ENCODE results near the gene C14orf132.

Gene C14orf132

GRCh38 chr14:96119947-96120346, 80.8 kb downstream of the C14orf132 start:
- no peak for DNase-seq (ENCODE audit: low read depth)

GRCh38 chr14:96120392-96120791, 81.2 kb downstream of the C14orf132 start:
- DNase-seq (ENCODE audit: low read depth) = no peak

DNA sequence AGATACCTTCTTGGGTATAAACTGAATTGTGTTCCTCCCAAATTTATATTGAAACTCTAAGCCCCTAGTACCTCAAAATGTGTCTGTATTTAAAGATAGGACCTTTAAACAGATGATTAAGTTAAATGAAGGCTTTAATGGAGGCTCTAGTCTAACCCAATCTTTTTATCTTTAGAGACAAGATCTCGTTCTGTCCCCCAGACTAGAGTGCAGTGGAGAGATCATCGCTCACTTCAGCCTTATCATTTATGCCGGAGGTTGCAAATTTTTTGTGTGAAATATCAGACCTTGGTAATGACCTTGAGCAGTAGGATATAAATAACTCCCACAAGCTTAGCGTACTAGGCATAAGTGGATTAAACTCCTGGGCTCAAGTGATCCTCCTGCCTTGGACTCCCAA, 81.8 kb downstream of the C14orf132 start:
- no peak for DNase-seq (ENCODE audit: low read depth)

GRCh38 chr14:96121660-96122395, 82.7 kb downstream of the C14orf132 start:
- peak; percentile 94 for DNase-seq (ENCODE audit: low read depth)

DNA sequence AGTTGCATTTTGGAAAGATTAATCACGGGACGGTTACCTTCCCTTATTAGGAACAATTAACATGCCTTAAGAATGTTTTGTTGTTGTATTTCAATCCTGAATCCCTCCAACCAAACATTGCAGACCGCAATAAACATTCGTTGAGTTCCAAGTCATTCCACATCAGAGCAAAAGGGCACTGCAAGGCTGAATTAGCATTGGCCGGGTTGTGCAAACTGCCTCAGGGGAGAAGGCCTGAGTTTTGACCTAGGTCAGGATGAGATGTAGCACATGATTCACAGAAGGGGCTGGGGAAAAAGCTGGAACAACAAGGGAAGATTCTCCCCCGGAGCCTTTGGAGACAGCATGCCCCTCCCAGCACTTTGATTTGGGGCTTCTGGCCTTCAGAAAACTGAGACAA, 83.3 kb downstream of the C14orf132 start:
- DNase-seq (ENCODE audit: low read depth) = peak; percentile 98

DNA sequence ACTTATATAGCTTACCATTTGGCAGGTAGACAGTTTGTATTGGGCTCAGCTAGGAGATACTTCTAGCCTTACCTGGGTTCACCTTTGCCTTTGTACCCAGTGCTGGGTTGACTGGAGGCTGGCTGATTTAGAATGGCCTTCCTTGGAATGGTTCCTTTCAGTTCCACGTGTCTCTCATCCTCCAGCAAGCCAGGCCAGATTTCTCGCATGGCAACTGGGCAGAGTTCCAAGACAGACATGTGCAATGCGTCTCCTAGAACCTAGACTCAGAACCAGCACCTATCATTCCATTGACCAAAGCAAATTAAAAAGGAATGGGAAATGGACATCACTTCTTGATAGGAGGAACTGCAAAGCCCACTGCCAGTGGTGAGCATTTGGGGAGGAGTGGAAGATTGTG, 86.4 kb downstream of the C14orf132 start:
- no peak for DNase-seq (ENCODE audit: low read depth)

GRCh38 chr14:96126339-96126782, 87.2 kb downstream of the C14orf132 start:
- no peak for DNase-seq (ENCODE audit: low read depth)

GRCh38 chr14:96126783-96127271, 87.7 kb downstream of the C14orf132 start:
- no peak for DNase-seq (ENCODE audit: low read depth)

GRCh38 chr14:96129128-96129736, 90.1 kb downstream of the C14orf132 start:
- no peak for DNase-seq (ENCODE audit: low read depth)

DNA sequence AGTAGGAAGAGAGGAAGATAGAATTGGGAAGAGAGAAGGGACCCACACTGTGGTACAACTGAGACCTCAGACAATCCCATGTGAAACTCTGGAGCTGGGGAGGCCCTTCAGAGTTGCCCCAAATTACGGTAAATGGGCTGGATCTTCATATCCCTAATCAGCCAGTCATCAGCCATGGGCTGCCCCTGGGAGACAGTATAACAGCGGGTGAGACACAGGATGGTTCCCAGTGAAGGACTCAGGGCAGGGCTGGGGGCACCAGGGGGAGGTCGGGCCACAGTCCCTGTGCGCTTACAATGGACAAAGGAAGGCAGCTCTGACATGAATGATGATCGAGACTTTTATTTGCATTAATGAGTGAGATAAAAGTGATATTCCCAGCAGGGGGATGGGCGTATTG, 91.2 kb downstream of the C14orf132 start:
- DNase-seq (ENCODE audit: low read depth) = no peak

DNA sequence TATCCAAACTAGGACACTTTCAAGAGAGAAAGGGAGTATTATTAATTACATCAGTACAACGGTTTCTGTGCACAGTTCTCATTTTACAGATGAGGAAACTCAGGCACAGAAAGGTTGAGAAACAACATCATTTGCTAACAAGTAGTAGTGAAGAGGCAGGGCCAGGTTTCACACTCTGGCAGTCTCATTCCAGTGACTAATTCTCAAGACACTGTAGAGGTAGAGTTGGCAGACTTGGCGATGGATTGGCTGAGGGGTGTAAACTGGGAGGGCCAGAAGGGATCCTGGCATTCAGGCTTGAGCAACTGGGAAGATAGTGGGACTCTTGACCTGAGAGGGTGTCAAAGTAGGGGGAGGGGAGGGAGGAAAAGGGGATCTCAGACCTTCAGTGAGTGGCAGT, 91.7 kb downstream of the C14orf132 start:
- peak; percentile 43 for DNase-seq (ENCODE audit: low read depth)

GRCh38 chr14:96131836-96132235, 92.7 kb downstream of the C14orf132 start:
- DNase-seq (ENCODE audit: low read depth) = no peak

DNA sequence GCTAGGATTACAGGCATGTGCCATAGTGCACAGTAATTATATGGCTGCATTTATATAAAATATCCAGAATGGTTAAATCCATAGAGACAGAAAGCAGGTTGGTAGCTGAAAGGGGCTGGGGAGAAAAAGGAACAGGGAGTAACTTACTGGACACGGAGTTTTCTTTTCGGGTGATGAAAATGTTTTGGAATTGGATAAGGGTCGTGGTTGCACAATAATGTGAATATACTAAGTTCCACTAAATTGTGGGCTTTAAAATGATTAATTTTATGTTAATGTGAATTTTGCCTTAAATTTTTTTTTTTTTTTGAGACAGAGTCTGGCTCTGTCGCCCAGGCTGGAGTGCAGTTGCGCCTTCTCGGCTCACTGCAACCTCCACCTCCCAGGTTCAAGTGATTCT, 95.3 kb downstream of the C14orf132 start:
- no peak for DNase-seq (ENCODE audit: low read depth)

- DNase-seq (ENCODE audit: low read depth) = no peak
These were observed 96.1 kb downstream of the C14orf132 start for GRCh38 chr14:96135285-96135684.

DNA sequence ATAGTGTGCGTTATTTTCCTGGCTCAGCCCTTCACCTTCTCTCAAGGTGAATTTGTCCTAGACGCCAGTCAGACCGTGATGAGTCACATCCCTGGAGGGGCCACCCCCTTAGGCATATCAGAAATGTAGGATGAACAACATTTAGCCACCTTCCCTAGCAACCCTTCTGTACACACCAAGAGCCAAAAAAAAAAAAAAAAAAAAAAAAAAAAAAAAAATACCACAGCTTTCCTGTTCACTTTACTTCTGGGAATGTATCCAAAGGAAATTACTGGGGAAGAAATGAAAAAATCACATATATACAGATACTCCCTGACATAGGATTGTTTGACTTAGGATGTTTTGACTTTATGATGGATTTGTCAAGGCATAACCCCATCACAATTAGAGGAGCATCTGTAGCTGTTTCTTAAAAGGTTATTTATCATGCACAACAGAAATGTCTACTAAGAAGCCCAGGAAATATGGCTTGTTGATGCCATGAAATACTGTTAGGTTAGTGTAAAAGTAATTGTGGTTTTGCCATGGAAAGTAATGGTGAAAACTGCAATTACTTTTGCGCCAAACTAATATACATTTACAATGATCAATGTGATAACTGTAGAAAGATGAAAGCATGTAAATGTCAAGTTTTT, 97.3 kb downstream of the C14orf132 start:
- DNase-seq (ENCODE audit: low read depth) = peak; percentile 73

DNA sequence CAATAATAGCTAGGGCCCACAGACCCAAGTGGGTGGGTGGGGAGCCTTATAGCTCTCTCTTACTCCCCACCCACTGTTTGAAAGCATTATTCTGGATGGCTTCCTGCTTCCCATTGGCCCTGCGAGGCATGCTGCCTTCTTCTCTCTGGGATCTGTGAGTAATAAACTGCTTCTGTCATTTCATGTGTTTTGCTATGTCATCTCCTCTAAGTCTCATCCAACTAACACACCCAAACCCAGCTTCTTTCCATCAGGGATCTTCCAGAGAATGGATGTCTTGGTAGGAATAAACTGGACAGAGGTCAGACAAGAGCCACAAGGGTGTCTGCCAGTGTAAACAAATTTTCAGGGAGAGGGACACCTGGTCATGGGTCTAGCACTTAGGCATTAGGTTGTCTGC, 99.1 kb downstream of the C14orf132 start:
- DNase-seq (ENCODE audit: low read depth) = no peak

GRCh38 chr14:96139169-96139568, 100.0 kb downstream of the C14orf132 start:
- DNase-seq (ENCODE audit: low read depth) = no peak

GRCh38 chr14:96139879-96140278, 100.7 kb downstream of the C14orf132 start:
- DNase-seq (ENCODE audit: low read depth) = peak; percentile 66

GRCh38 chr14:96140952-96141351, 101.8 kb downstream of the C14orf132 start:
- no peak for DNase-seq (ENCODE audit: low read depth)

All from ELR (cell line).